SH-SY5Y (cell line): ENCODE data around the gene COL9A3.

Source experiments
- GATA2 ChIP-seq: IDR thresholded peaks from 2 replicates; pipeline ENCODE4 v1.6.1; 2011; ENCODE audit warnings: mild to moderate bottlenecking, low read depth, low read length
- GATA3 ChIP-seq: IDR thresholded peaks from 2 replicates; pipeline ENCODE4 v1.6.1; 2011; ENCODE audit warnings: low read depth, mild to moderate bottlenecking, low read length, moderate library complexity

DNA sequence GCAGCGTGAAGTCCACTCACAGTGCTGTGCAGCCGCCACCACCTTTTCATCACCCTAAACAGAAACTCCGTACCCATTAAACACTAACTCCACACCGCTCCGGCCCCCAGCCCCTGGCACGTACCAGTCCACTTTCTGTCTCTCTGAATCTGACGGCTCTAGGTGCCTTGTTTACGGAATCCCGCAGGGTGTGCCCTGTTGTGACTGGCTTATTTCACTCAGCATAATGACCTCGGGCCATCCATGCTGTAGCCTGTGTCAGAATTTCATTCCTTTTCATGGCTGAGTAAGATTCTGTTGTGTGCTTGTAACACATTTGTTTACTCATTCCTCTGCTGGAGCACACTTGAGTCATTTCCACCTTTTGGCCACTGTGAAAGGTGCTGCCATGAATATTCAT is 26.8 kb downstream of the COL9A3 start:
- no peak for TF ChIP-seq GATA3
- TF ChIP-seq GATA2 = no peak
